ENCODE results near the gene CYB5R4. TPM values are rescaled to one million over a fixed set of nuclear protein-coding genes. Genes with fewer than 3 reads are reported as not detected.

The CYB5R4 gene
- total RNA-seq, 2 donors from 2014 or later, result 25.4 to 35.4 TPM

- H3K36me3 ChIP-seq, result no peaks in the 10 kb centered on the region
- no peak overlapping the region for H3K27ac ChIP-seq
- intact Hi-C loops (cut with DNase I), result no loop called here
- H3K9ac ChIP-seq (ENCODE audit: low read depth in 2 of 2, low read length in 2 of 2), result no peak overlapping the region
- H3K27me3 ChIP-seq, result no peaks in the 10 kb centered on the region
- no peak overlapping the region for H3K4me3 ChIP-seq
- TF ChIP-seq, protein P1, sequence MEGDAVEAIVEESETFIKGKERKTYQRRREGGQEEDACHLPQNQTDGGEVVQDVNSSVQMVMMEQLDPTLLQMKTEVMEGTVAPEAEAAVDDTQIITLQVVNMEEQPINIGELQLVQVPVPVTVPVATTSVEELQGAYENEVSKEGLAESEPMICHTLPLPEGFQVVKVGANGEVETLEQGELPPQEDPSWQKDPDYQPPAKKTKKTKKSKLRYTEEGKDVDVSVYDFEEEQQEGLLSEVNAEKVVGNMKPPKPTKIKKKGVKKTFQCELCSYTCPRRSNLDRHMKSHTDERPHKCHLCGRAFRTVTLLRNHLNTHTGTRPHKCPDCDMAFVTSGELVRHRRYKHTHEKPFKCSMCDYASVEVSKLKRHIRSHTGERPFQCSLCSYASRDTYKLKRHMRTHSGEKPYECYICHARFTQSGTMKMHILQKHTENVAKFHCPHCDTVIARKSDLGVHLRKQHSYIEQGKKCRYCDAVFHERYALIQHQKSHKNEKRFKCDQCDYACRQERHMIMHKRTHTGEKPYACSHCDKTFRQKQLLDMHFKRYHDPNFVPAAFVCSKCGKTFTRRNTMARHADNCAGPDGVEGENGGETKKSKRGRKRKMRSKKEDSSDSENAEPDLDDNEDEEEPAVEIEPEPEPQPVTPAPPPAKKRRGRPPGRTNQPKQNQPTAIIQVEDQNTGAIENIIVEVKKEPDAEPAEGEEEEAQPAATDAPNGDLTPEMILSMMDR (IDR thresholded peaks at IDR 0.05), result no peak
- no peak for DNase-seq
- H3K4me1 ChIP-seq, result no peaks in the 10 kb centered on the region
- H3K9me3 ChIP-seq, result no peaks in the 10 kb centered on the region
Observed at GRCh38 chr6:83875843-83876242, 16.4 kb downstream of the CYB5R4 start.

DNA sequence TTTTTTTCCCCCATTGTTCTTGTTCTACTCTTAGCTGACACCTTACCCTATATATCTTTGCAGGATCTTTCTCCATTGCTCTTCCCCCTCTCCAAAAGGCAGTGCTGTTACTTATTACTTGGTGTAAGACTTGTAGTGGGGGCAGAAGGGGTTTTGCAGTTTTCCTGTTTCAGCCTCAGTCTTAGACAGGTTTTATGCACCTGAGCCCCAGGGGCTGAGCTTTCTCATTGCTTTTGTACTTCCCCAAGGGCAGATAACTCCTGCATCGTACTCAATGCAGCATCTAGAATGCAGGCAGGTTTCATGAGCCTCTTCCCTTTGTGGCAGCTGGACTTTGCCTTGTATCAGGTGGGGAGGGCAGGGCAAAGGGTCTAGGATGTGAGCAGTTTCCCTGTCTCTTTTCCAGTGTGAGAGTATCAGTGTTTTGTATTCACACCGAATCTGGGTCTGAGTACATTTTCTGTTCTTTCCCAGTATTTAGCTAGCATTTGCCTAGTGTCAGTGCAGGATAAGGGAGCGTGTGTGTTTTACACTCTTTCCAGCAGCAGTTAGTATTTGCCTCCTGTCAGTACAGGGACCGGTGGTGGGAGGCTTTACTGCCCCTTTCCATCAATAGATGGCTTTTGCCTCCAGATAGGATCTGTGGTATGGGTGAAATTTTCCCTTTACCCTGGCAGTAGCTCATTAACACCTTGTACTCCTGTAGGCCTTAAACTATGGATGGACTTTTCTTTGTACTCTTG lies 19.6 kb downstream of the CYB5R4 start:
- intact Hi-C loops (cut with DNase I), result no loop called here
- Histone ChIP-seq H3K4me1 (no peaks in the 10 kb centered on the region), H3K36me3 (no peaks in the 10 kb centered on the region), H3K27me3 (no peaks in the 10 kb centered on the region), H3K9me3 (no peaks in the 10 kb centered on the region), H3K9ac (ENCODE audit: low read depth in 2 of 2, low read length in 2 of 2) (no peak overlapping the region), H3K4me3 (no peak overlapping the region), H3K27ac (no peak overlapping the region)
- DNase-seq, result no peak
- TF ChIP-seq, protein P1 (IDR thresholded peaks at IDR 0.05), result no peak

DNA sequence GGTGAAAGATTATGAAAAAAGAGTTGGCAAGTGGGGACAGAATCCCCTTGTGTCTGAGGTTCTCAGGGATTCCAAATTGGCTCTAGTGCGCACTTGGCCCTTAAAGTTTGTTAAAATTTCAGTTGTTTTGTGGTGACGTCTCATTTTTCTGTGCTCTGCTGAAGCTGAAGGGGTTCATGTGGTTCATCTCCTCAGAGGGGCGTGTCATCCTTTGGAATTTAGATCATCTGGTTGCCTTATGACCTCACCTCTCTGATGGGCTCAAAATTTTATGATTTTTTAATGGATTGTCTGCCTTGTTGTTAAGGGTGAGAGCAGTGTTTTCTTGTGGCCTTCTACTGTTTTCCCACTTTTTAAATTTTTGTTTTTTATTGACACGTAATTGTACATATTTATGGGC lies 20.3 kb downstream of the CYB5R4 start:
- no peak for DNase-seq
- Histone ChIP-seq H3K36me3 (no peaks in the 10 kb centered on the region), H3K27ac (no peak overlapping the region), H3K9me3 (no peaks in the 10 kb centered on the region), H3K4me1 (no peaks in the 10 kb centered on the region), H3K4me3 (no peak overlapping the region), H3K9ac (ENCODE audit: low read depth in 2 of 2, low read length in 2 of 2) (no peak overlapping the region), H3K27me3 (no peaks in the 10 kb centered on the region)
- intact Hi-C loops (cut with DNase I), result no loop called here
- TF ChIP-seq, protein P1 (IDR thresholded peaks at IDR 0.05), result no peak

DNA sequence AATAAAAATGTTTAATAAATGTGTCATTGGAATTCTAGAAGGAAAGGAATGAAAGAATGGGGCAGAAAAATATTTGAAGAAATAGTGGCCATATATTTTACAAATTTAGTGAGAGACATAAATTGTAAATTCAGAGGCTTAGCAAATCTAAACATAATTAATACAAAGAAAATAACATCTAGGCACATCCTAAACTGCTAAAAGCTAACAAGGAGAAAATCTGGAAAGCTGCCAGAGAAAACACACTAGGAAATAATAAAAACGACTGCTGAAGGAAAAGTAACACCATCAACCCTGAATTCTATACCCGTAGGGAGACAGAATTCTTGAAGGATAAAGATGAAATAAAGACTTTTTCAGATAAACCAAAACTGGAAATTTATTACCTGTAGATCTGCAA lies 23.8 kb downstream of the CYB5R4 start:
- Histone ChIP-seq H3K9me3 (no peaks in the 10 kb centered on the region), H3K36me3 (no peaks in the 10 kb centered on the region), H3K4me3 (no peak overlapping the region), H3K27me3 (no peaks in the 10 kb centered on the region), H3K27ac (no peak overlapping the region), H3K4me1 (no peaks in the 10 kb centered on the region), H3K9ac (ENCODE audit: low read depth in 2 of 2, low read length in 2 of 2) (no peak overlapping the region)
- TF ChIP-seq, protein P1 (IDR thresholded peaks at IDR 0.05), result no peak
- intact Hi-C loops (cut with DNase I), result no loop called here
- DNase-seq, result no peak

- H3K27me3 ChIP-seq, result no peaks in the 10 kb centered on the region
- no peaks in the 10 kb centered on the region for H3K9me3 ChIP-seq
- H3K36me3 ChIP-seq, result no peaks in the 10 kb centered on the region
- no peak overlapping the region for H3K4me3 ChIP-seq
- TF ChIP-seq, protein P1 (IDR thresholded peaks at IDR 0.05), result peak; percentile 61
- H3K9ac ChIP-seq (ENCODE audit: low read depth in 2 of 2, low read length in 2 of 2), result no peak overlapping the region
- intact Hi-C loops (cut with DNase I), result no loop called here
- no peaks in the 10 kb centered on the region for H3K4me1 ChIP-seq
- DNase-seq, result no peak
- H3K27ac ChIP-seq, result no peak overlapping the region
Observed at GRCh38 chr6:83884523-83884922, 25.0 kb downstream of the CYB5R4 start.
